PC-9 (cell line): ENCODE measurements around the gene BACH2.

Experiments used
- EZH2 ChIP-seq: fragments of 200-600 bp; sonication (generic); IDR thresholded peaks from 2 replicates; pipeline ENCODE4 v1.8.0; 2017; ENCODE audit warnings: antibody characterized with exemption, low read depth
- TF ChIP-seq, protein P1 (sequence below): fragments of 200-600 bp; sonication (generic); conservative IDR thresholded peaks from 2 replicates; pipeline ENCODE4 v1.6.1; 2017; ENCODE audit warnings: mixed run types, antibody characterized with exemption, mild to moderate bottlenecking, moderate library complexity

DNA sequence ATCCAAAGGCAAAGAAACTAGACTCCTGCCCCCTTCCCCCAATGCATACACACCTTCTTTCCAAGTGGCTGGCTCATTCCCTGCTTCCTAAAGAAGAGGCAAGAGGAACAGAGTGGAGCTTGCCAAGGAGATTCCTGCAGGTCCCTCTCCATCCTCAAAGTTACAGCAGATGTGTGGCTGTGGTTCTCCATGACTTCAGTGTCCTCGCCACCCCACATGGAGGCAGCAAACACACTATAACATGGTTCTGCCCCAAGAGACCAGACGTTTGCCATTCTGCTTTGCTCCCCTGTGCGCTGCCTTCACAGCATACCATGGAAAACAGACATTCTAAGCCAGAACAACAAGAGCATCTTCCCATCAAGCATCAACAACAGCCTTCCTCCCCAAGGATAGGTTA, 84.4 kb downstream of the BACH2 start:
- TF ChIP-seq, protein P1, sequence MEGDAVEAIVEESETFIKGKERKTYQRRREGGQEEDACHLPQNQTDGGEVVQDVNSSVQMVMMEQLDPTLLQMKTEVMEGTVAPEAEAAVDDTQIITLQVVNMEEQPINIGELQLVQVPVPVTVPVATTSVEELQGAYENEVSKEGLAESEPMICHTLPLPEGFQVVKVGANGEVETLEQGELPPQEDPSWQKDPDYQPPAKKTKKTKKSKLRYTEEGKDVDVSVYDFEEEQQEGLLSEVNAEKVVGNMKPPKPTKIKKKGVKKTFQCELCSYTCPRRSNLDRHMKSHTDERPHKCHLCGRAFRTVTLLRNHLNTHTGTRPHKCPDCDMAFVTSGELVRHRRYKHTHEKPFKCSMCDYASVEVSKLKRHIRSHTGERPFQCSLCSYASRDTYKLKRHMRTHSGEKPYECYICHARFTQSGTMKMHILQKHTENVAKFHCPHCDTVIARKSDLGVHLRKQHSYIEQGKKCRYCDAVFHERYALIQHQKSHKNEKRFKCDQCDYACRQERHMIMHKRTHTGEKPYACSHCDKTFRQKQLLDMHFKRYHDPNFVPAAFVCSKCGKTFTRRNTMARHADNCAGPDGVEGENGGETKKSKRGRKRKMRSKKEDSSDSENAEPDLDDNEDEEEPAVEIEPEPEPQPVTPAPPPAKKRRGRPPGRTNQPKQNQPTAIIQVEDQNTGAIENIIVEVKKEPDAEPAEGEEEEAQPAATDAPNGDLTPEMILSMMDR = no peak
- TF ChIP-seq EZH2 = no peak
